Breast epithelium (tissue), 3 donors: ENCODE data around the gene FES.

Experiments
- POLR2A ChIP-seq: fragments of 450-650 bp; IDR thresholded peaks from one replicate; pipeline ENCODE4 v1.6.1; 2016; ENCODE audit warnings: antibody characterized with exemption, mild to moderate bottlenecking, moderate library complexity
- TF ChIP-seq, protein P1 (sequence below), 3 donors: fragments of 450-650 bp; IDR thresholded peaks; one replicate each; pipeline ENCODE4 v1.5.1; 2016 to 2017; ENCODE audit warnings: antibody characterized with exemption in 3 of 3, mild to moderate bottlenecking in 3 of 3, moderate library complexity in 3 of 3

DNA sequence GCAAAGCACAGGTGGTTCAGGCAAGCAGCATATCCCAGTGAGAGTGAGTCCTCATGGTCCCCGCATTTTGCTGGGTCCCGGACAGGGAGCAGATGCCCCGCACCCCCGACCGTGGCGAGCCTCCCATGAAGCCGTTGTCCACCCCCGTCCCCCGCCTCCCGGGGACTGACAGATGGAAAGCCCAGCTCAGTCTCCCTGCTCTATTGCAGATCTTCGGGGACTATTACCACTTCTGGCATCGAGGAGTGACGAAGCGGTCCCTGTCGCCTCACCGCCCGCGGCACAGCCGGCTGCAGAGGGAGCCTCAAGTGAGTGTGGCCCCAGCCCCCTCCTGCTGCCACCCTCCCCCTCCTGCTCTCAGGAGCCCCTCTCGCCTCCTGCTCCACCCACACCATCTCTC, 8.3 kb upstream of the FES start:
- TF ChIP-seq, protein P1, sequence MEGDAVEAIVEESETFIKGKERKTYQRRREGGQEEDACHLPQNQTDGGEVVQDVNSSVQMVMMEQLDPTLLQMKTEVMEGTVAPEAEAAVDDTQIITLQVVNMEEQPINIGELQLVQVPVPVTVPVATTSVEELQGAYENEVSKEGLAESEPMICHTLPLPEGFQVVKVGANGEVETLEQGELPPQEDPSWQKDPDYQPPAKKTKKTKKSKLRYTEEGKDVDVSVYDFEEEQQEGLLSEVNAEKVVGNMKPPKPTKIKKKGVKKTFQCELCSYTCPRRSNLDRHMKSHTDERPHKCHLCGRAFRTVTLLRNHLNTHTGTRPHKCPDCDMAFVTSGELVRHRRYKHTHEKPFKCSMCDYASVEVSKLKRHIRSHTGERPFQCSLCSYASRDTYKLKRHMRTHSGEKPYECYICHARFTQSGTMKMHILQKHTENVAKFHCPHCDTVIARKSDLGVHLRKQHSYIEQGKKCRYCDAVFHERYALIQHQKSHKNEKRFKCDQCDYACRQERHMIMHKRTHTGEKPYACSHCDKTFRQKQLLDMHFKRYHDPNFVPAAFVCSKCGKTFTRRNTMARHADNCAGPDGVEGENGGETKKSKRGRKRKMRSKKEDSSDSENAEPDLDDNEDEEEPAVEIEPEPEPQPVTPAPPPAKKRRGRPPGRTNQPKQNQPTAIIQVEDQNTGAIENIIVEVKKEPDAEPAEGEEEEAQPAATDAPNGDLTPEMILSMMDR (IDR thresholded peaks at IDR 0.05): no peak
- TF ChIP-seq POLR2A: no peak
